ENCODE data around the gene SLC39A3.

The SLC39A3 gene

GRCh38 chr19:2775556-2776430 lies 36.0 kb upstream of the SLC39A3 start:
- no peak for TF ChIP-seq EGR1 (IDR thresholded peaks at IDR 0.05)
- TF ChIP-seq REST (IDR thresholded peaks at IDR 0.05; ENCODE audit: low read depth), result no peak
- no peak for TF ChIP-seq YY1 (IDR thresholded peaks at IDR 0.05; ENCODE audit: low read depth)
- TF ChIP-seq NFIC (IDR thresholded peaks at IDR 0.05), result no peak
- no peak for TF ChIP-seq RAD21 (IDR thresholded peaks at IDR 0.05; ENCODE audit: low read depth)
- no peak for TF ChIP-seq USF1 (IDR thresholded peaks at IDR 0.05)
- TF ChIP-seq CREB1 (IDR thresholded peaks at IDR 0.05; ENCODE audit: low read depth), result no peak
- no peak for TF ChIP-seq TAF1 (IDR thresholded peaks at IDR 0.05; ENCODE audit: low read depth)
- TF ChIP-seq EP300 (IDR thresholded peaks at IDR 0.05; ENCODE audit: borderline replicate concordance), result no peak
- no peak for TF ChIP-seq CEBPB (IDR thresholded peaks at IDR 0.05)
- no peak for TF ChIP-seq FOXM1 (IDR thresholded peaks at IDR 0.05; ENCODE audit: borderline replicate concordance, low read depth)
- TF ChIP-seq MAX (IDR thresholded peaks at IDR 0.05), result no peak
- TF ChIP-seq TCF12 (IDR thresholded peaks at IDR 0.05; ENCODE audit: low read depth), result no peak

- TF ChIP-seq TAF1 (IDR thresholded peaks at IDR 0.05; ENCODE audit: low read depth), result no peak
- no peak for TF ChIP-seq MAX (IDR thresholded peaks at IDR 0.05)
- no peak for TF ChIP-seq FOXM1 (IDR thresholded peaks at IDR 0.05; ENCODE audit: borderline replicate concordance, low read depth)
- TF ChIP-seq CREB1 (IDR thresholded peaks at IDR 0.05; ENCODE audit: low read depth), result no peak
- no peak for TF ChIP-seq TCF12 (IDR thresholded peaks at IDR 0.05; ENCODE audit: low read depth)
Observed at GRCh38 chr19:2774953-2775555, 35.2 kb upstream of the SLC39A3 start.

- TF ChIP-seq FOXM1 (IDR thresholded peaks at IDR 0.05; ENCODE audit: borderline replicate concordance, low read depth) (no peak), TAF1 (IDR thresholded peaks at IDR 0.05; ENCODE audit: low read depth) (no peak), TEAD4 (IDR thresholded peaks at IDR 0.05) (no peak), ZBTB7A (IDR thresholded peaks at IDR 0.05; ENCODE audit: low read depth) (no peak), NFIC (IDR thresholded peaks at IDR 0.05) (no peak), CREB1 (IDR thresholded peaks at IDR 0.05; ENCODE audit: low read depth) (no peak), EP300 (IDR thresholded peaks at IDR 0.05; ENCODE audit: borderline replicate concordance) (no peak), TCF12 (IDR thresholded peaks at IDR 0.05; ENCODE audit: low read depth) (no peak), REST (IDR thresholded peaks at IDR 0.05; ENCODE audit: low read depth) (no peak), CEBPB (IDR thresholded peaks at IDR 0.05) (no peak), YY1 (IDR thresholded peaks at IDR 0.05; ENCODE audit: low read depth) (no peak), EGR1 (IDR thresholded peaks at IDR 0.05) (no peak), USF1 (IDR thresholded peaks at IDR 0.05) (no peak), RAD21 (IDR thresholded peaks at IDR 0.05; ENCODE audit: low read depth) (no peak), MAX (IDR thresholded peaks at IDR 0.05) (no peak)
Observed at GRCh38 chr19:2774083-2774679, 34.4 kb upstream of the SLC39A3 start.

GRCh38 chr19:2771786-2772674 lies 32.2 kb upstream of the SLC39A3 start:
- TF ChIP-seq TEAD4 (IDR thresholded peaks at IDR 0.05) (no peak), TCF12 (IDR thresholded peaks at IDR 0.05; ENCODE audit: low read depth) (no peak), NFIC (IDR thresholded peaks at IDR 0.05) (no peak), TAF1 (IDR thresholded peaks at IDR 0.05; ENCODE audit: low read depth) (no peak), MAX (IDR thresholded peaks at IDR 0.05) (no peak), ZBTB7A (IDR thresholded peaks at IDR 0.05; ENCODE audit: low read depth) (no peak), EGR1 (IDR thresholded peaks at IDR 0.05) (no peak)

All from Ishikawa (cell line).